ENCODE results near the gene S100Z. TPM values are rescaled to one million over a fixed set of nuclear protein-coding genes. Genes with fewer than 3 reads are reported as not detected.

Gene S100Z
- total RNA-seq, 4 donors from 2014 or later = 0.36 to 1.7 (median 0.37) TPM; not detected in 1

GRCh38 chr5:76831110-76831452, 18.7 kb upstream of the S100Z start:
- DNase-seq (ENCODE audit: low spot score) (no peak), ATAC-seq (ENCODE audit: low FRiP score) (no peak)
- TF ChIP-seq CTCF (IDR thresholded peaks at IDR 0.05) = no peak

DNA sequence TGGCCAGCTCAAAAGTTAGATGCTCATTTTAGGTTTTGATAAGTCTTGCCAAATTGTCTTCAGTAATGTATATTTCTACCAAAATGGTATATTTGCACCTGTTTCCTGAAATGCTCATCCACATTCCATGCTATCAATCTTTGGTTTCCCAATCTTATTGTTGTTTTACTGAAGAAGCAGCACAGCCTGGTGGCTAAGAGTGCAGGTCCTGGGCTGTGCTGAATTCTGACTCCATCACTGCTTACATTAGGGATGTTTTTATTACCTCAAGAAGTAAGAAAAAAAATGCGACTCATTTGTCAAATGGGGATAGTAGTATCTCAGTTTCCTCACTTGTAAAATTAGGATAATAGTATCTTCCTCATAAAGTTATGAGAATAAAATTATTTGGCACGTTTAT, 13.6 kb upstream of the S100Z start:
- ATAC-seq (ENCODE audit: low FRiP score) (no peak), DNase-seq (ENCODE audit: low spot score) (no peak)
- TF ChIP-seq CTCF (IDR thresholded peaks at IDR 0.05) = no peak

- no peak for DNase-seq (ENCODE audit: low spot score)
- no peak for ATAC-seq (ENCODE audit: low FRiP score)
- no peak for TF ChIP-seq CTCF (IDR thresholded peaks at IDR 0.05)
Observed at GRCh38 chr5:76836585-76836984, 13.2 kb upstream of the S100Z start.

DNA sequence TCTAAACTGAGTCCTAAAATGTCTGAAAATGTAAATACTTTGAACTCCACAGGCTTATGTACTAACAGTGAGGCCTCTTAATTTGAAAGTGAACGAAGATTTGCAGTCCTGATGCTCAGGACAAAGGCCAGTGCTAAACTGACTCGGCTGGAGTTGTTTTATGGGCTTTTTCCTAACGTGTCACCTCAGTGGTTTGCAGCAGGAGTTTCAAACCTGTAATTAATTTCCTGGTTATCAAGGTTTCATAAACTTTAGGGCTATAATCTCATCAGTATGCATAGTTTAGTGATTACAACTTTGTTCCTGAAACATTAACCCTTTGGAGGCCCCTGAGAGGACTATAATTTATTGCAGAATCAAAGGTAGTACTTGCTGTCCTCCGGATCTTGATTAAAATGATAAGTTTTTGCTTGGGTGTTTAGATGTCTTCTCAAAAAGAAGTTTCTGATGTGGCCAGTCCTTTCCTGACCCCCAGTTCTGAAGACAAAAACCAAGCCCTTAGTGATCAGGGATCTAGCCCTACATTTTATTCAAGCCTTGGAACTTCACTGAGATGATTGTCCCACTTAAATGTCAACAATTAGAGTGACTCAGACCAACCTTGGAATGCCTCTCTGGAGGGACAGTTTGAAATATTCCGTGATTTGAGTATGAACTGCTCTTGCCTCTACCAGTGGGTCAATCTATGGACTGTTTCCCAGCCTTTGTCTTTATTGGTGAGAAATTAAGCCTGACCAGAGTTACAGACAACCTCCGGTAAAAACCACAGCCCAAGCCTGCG, 11.1 kb upstream of the S100Z start:
- TF ChIP-seq CTCF (IDR thresholded peaks at IDR 0.05) = no peak

DNA sequence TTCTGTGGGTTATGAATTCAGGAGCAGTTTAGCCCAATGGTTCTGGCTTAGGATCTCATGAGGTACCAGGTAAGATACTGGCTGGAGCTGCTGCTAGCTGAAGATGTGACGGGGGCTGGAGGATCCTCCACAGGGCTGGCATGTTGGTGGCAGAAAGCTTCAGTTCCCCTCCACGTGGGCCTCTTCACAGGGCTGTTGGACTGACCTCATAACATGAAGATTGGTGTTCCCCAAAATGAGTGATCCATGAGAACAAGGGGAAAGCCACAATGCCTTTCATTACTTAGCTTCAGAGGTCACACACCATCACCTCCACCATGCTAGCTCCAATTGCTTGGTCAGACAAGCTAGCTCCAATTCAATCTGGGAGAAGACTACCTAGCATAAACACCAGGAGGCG, 8.5 kb upstream of the S100Z start:
- no peak for TF ChIP-seq CTCF (IDR thresholded peaks at IDR 0.05)
- ATAC-seq (ENCODE audit: low FRiP score) (no peak), DNase-seq (ENCODE audit: low spot score) (no peak)

More for the DNA sequence above, 11.1 kb upstream of the S100Z start:
- no peak for DNase-seq (ENCODE audit: low spot score)
- no peak for ATAC-seq (ENCODE audit: low FRiP score)

DNA sequence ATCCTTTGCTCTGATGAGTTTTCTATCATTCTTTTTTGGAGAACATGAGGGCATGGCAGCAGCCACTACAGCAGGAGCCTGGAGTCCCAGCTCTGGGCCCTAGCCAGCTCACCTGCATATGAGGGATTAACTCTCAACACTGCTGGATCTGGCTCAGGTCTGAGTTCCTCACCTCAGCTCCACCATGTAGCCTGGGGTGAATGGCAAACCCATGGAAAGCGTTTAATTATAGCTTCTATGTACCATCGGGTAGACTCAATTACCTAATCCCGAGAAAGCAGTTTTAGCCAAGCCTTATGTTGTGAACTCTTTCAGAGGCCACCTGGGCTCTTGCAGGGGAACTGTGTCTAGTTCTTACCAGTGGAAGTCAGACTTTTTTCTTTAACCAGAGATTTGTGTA, 3.9 kb upstream of the S100Z start:
- DNase-seq (ENCODE audit: low spot score) = no peak
- no peak for ATAC-seq (ENCODE audit: low FRiP score)
- no peak for TF ChIP-seq CTCF (IDR thresholded peaks at IDR 0.05)

- TF ChIP-seq CTCF (IDR thresholded peaks at IDR 0.05) = no peak
- ATAC-seq (ENCODE audit: low FRiP score) (no peak), DNase-seq (ENCODE audit: low spot score) (no peak)
Observed at GRCh38 chr5:76850543-76851145, 830 bp downstream of the S100Z start.
